OCI-LY3 (cell line): Measurements from ENCODE around the gene CNGA2.

Experiments
- CTCF ChIP-seq: fragments of 200-600, 300-600 bp; sonication (generic); IDR thresholded peaks from 2 replicates; pipeline ENCODE4 v1.5.1; 2014; ENCODE audit warnings: antibody characterized with exemption, low read length, low read depth
- EZH2phosphoT487 ChIP-seq: fragments of 200-600 bp; shearing (Covaris generic); IDR thresholded peaks from 2 replicates; pipeline ENCODE4 v1.6.1; 2018; ENCODE audit warnings: antibody characterized with exemption, mixed run types, low read depth

- no peak for TF ChIP-seq CTCF
- no peak for TF ChIP-seq EZH2phosphoT487
Observed at GRCh38 chrX:151737494-151737893, 2.9 kb downstream of the CNGA2 start.
